ENCODE measurements around the gene MIER3.

DNA sequence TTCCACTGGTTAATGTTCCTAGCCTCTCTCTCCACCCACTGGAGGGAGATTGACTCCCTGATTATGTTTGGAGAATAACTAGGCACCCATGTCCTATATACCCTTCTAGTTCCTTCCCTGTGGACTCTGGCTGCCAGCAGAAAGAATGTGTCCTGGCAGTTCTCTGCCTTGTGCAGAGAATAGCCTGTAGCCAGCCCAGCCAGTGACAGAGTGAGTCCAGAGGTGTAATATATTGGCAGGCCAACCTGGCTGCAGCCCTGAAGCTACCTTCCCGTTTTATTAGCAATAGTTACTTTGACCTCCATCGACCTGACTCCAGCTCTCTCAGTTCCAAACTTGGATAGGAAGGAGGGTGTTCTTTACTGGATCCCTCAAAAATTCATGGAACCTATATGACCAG, 34.4 kb downstream of the MIER3 start:
- TF ChIP-seq POLR2AphosphoS5 (IDR thresholded peaks at IDR 0.05) (no peak), POLR2A (IDR thresholded peaks at IDR 0.05) (no peak)
- TF ChIP-seq, protein P1, sequence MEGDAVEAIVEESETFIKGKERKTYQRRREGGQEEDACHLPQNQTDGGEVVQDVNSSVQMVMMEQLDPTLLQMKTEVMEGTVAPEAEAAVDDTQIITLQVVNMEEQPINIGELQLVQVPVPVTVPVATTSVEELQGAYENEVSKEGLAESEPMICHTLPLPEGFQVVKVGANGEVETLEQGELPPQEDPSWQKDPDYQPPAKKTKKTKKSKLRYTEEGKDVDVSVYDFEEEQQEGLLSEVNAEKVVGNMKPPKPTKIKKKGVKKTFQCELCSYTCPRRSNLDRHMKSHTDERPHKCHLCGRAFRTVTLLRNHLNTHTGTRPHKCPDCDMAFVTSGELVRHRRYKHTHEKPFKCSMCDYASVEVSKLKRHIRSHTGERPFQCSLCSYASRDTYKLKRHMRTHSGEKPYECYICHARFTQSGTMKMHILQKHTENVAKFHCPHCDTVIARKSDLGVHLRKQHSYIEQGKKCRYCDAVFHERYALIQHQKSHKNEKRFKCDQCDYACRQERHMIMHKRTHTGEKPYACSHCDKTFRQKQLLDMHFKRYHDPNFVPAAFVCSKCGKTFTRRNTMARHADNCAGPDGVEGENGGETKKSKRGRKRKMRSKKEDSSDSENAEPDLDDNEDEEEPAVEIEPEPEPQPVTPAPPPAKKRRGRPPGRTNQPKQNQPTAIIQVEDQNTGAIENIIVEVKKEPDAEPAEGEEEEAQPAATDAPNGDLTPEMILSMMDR (IDR thresholded peaks at IDR 0.05) = no peak

All from gastroesophageal sphincter (tissue), 3 donors.